ENCODE data around the gene ADCY3. TPM values are rescaled to one million over a fixed set of nuclear protein-coding genes. Genes with fewer than 3 reads are reported as not detected.
A peak's percentile ranks its signal among the peaks of the same experiment; 100 is the strongest.

The ADCY3 gene
- total and polyA plus RNA-seq, 10 donors, result 36.5 to 61.5 (median 52.7) TPM

GRCh38 chr2:24824071-24824588 lies 95.9 kb downstream of the ADCY3 start:
- TF ChIP-seq POLR2AphosphoS5 (IDR thresholded peaks at IDR 0.05) (no peak), POLR2A (IDR thresholded peaks at IDR 0.05) (no peak), CTCF (IDR thresholded peaks at IDR 0.05 in 8 of 11, conservative IDR thresholded peaks at IDR 0.05 in 3 of 11) (no peak)
- DNase-seq, result peak; percentile 41
- H3K27ac ChIP-seq, result no peak overlapping the region
- no peaks in the 10 kb centered on the region for H3K9me3 ChIP-seq
- intact Hi-C loops (cut with DNase I; ENCODE audit: low total_unique reads), result no loop called here
- H3K4me3 ChIP-seq, result no peak overlapping the region
- H3K4me1 ChIP-seq, result peaks cover 0 to 20% (median 5%) of the 10 kb centered on the region in 6 donors
- H3K27me3 ChIP-seq (replicated peaks in 1 of 7), result no peaks in the 10 kb centered on the region
- peaks cover 0 to 78% (median 31%) of the 10 kb centered on the region in 6 donors for H3K36me3 ChIP-seq
- WGBS, 5 donors, result 94 to 97% (median 95%) methylated on average over 14 of the region's 14 CpGs

GRCh38 chr2:24822049-24822706 lies 97.9 kb downstream of the ADCY3 start:
- no peak for TF ChIP-seq CTCF (IDR thresholded peaks at IDR 0.05 in 8 of 11, conservative IDR thresholded peaks at IDR 0.05 in 3 of 11)
- TF ChIP-seq POLR2A (IDR thresholded peaks at IDR 0.05), result no peak
- TF ChIP-seq POLR2AphosphoS5 (IDR thresholded peaks at IDR 0.05), result no peak
- intact Hi-C loops (cut with DNase I; ENCODE audit: low total_unique reads), result no loop called here
- Histone ChIP-seq H3K36me3 (peaks cover 0 to 94% (median 33%) of the 10 kb centered on the region in 6 donors), H3K9me3 (no peaks in the 10 kb centered on the region), H3K4me3 (no peak overlapping the region), H3K27ac (no peak overlapping the region), H3K4me1 (peaks cover 0 to 18% (median 3%) of the 10 kb centered on the region in 6 donors), H3K27me3 (replicated peaks in 1 of 7) (no peaks in the 10 kb centered on the region)
- DNase-seq, result no peak
- WGBS, 5 donors, result 90 to 93% (median 91%) methylated on average over 7 of the region's 7 CpGs

GRCh38 chr2:24821433-24821891 lies 98.6 kb downstream of the ADCY3 start:
- Histone ChIP-seq H3K4me3 (no peak overlapping the region), H3K9me3 (no peaks in the 10 kb centered on the region), H3K27ac (no peak overlapping the region), H3K36me3 (peaks cover 0 to 97% (median 36%) of the 10 kb centered on the region in 6 donors), H3K4me1 (peaks cover 0 to 10% (median 0%) of the 10 kb centered on the region in 6 donors), H3K27me3 (replicated peaks in 1 of 7) (no peaks in the 10 kb centered on the region)
- DNase-seq, result peak; percentile 51
- WGBS, 5 donors, result 88 to 97% (median 93%) methylated on average over 12 to 15 of the region's 15 CpGs
- intact Hi-C loops (cut with DNase I; ENCODE audit: low total_unique reads), result no loop called here
- no peak for TF ChIP-seq CTCF (IDR thresholded peaks at IDR 0.05 in 8 of 11, conservative IDR thresholded peaks at IDR 0.05 in 3 of 11)
- no peak for TF ChIP-seq POLR2A (IDR thresholded peaks at IDR 0.05)
- TF ChIP-seq POLR2AphosphoS5 (IDR thresholded peaks at IDR 0.05), result no peak
